Measurements from ENCODE around the gene NHP2.

NHP2 gene

GRCh38 chr5:178103612-178104011 lies 50.1 kb downstream of the NHP2 start:
- no peak overlapping the region for H3K4me3 ChIP-seq
- no peak overlapping the region for H3K27ac ChIP-seq

Data from skin epidermis (tissue), 12 donors.